NOMO-1 treated with dmso at 0.1 percent for 144 hours (cell line): ENCODE data around the gene COASY.

Experiments
- DNase-seq: peaks from one replicate; lab custom pipeline; 2025; ENCODE audit not compliant: unreplicated experiment; lab: John Stamatoyannopoulos, UW

Gene COASY

GRCh38 chr17:42571435-42572225, 9.7 kb downstream of the COASY start:
- no peak for DNase-seq

GRCh38 chr17:42573095-42573494, 11.1 kb downstream of the COASY start:
- DNase-seq = no peak

- DNase-seq = no peak
Observed at GRCh38 chr17:42574463-42574862, 12.5 kb downstream of the COASY start.

- no peak for DNase-seq
Observed at GRCh38 chr17:42577140-42577531, 15.2 kb downstream of the COASY start.

- peak; percentile 95 for DNase-seq
Observed at GRCh38 chr17:42577532-42578281, 15.8 kb downstream of the COASY start, which contains the start of gene PSMC3IP. Gene PSMC3IP (minus strand): TSS chr17:42577729. CDS start chr17:42577686, 43 bp downstream.

DNA sequence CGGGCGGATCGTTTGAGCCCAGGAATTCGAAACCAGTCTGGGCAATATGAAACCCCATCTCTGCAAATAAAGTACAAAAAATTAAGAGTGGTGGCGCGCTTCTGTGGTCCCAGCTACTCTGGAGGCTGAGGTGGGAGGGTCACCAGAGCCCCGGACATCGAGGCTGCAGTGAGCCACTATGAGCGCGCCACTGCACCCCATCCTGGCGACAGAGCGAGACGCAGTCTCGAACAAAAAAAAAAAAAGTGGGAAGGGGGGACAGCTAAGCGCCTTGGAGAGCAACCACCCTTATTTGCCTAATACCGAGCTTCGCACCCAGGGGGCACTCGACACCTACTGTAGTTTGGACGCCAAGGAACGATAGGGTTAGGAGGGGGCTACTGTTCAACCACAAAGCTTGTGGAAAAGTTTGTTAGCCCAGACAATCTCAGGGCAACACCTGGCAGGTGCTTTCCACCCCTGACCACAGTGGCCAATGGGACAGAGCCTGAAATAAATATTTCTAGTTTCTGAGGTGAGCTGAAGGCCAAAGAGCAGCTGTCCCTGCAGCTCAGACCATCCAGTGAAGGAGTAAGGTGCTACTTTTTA, 16.4 kb downstream of the COASY start:
- peak; percentile 83 for DNase-seq

DNA sequence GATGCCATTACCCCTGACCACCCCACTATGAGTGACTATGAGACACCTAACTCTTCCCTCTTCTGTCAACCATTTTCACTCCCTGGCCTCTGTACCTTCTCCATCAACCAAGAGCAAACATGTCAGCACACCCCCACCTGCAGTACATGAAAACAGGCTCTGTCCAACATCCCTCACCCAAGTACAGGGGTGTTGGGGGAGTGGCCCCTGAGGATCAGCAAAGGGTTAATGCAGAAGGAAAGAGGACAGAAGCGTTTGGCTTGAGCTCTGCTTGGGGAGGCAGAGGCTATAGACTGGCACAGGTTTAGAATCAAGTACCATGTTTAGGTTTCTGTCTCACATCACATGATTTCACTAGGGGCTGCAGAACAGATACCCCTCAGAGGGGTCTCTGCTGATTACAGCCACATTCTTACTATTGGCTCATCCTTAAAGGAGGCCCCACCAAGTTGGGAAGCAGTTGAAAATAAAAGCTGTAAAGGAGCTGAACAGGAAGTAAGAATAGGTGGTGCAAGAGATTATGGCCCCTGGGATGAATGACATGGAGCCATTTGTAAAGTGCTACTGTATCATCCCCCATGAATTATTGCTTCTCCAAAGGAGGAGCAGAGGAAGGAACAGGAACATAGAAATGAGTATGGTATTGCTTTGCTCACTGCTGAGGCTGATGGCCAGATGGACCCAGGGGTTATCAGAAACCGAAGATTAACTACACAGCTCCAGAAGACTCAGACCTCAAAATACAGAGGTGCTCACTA, 18.0 kb downstream of the COASY start:
- DNase-seq = peak; percentile 19

GRCh38 chr17:42581744-42582270, 19.9 kb downstream of the COASY start:
- no peak for DNase-seq

DNA sequence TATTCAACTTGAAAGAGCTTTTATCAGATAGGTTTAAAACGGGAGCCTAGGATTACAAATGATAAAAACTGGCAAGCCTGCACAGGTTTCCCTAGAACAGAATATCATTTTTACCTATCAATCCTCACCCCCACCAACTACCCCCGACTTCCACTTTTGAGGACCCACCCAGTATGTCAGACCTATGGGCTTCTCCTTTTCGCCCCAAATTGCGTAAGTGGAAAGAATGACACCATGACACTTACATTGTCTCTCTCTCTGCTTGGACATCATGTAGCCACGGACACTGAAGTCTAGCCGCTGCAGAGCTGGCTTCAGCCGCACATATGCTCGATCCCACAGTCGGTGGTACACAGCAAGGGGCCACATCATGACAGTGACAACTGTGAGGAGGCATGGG, 22.9 kb downstream of the COASY start:
- peak; percentile 53 for DNase-seq

GRCh38 chr17:42585353-42585752, 23.4 kb downstream of the COASY start:
- no peak for DNase-seq

- DNase-seq = no peak
Observed at GRCh38 chr17:42586514-42587230, 24.7 kb downstream of the COASY start.

GRCh38 chr17:42590886-42591285, 28.9 kb downstream of the COASY start:
- no peak for DNase-seq

- no peak for DNase-seq
Observed at GRCh38 chr17:42591411-42591810, 29.5 kb downstream of the COASY start.

DNA sequence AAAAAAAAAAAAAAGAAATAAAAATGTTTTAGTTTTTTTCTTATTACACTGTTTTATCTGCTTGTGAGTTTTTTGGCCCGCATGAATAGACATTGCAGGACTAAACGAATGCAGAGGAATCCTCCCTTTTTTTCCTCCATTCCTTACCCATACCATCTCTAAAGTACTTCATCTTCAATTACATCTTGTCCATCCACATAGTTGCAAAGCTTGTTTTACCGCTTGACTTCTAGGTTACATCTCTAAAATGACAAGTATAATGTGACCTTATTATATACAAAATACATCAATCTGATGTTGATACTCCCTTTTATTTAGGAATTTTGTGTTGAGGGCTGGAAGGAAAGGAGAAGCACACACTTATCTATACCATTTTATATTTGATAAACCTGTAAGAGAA, 34.4 kb downstream of the COASY start:
- no peak for DNase-seq

- DNase-seq = no peak
Observed at GRCh38 chr17:42598905-42599304, 37.0 kb downstream of the COASY start.

GRCh38 chr17:42603318-42603717, 41.4 kb downstream of the COASY start:
- DNase-seq = no peak

- DNase-seq = no peak
Observed at GRCh38 chr17:42607769-42608168, 45.8 kb downstream of the COASY start.

- no peak for DNase-seq
Observed at GRCh38 chr17:42608305-42609181, 46.6 kb downstream of the COASY start.

DNA sequence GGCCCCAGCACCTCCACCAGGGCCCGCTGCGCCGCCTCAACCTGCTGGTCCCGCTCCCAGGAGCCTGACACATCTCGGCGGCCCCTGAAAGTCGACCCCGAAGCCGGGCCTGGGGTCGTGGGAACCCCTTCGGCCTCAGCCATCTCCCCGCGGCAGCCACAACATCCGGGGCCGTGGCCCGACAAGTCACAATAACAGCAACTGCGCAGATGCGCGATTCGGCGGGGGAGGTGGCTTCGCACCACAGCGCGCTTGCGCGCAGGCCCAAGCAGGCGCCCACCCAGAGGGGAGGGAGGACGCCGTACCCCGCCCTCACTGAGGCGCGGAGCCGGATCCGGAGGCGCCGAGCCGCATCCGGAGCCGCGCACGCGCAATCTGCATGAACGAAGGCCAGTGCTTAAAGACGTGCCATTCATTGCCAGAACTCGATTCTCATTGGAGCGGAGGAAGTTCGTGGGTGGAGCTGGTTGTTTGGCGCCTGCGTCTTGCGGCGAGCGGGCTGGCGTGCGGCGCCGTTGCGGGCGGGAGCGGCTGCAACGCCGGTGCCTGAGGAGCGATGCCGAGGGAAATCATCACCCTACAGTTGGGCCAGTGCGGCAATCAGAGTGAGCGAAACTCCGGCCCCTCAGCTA, 47.4 kb downstream of the COASY start, which contains the start of the genes RETREG3 and TUBG1:
Gene RETREG3 (minus strand): TSS at position 193 of the 632 bp plus-strand sequence. CDS start 50 bp downstream, at position 143.
Gene TUBG1 (plus strand): TSS at position 502 of the 632 bp plus-strand sequence. CDS start 55 bp downstream, at position 557.
- DNase-seq = peak; percentile 99
